ENCODE data around the gene PARVB.

PARVB gene

DNA sequence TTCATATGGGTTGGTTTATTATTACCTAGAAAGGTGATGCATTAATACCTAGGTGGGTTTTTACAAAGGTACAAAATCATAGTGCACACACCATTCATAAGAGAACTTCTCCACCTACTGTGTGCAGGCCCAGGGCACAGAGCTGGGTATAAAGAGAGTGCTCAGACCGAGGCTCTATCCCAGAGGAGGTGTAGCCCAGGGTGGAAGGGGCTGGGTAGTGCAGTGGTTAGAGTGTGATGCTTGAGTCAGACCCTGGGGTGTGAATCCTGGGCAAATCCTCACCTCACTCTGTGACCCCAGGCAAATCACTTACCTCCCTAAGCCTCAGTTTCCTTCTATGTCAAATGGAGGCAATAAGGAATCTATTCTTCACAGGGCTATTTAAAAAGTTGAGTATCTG, 188.8 kb downstream of the PARVB start:
- DNase-seq (ENCODE audit: low spot score), result no peak
- FAIRE-seq, result no peak

DNA sequence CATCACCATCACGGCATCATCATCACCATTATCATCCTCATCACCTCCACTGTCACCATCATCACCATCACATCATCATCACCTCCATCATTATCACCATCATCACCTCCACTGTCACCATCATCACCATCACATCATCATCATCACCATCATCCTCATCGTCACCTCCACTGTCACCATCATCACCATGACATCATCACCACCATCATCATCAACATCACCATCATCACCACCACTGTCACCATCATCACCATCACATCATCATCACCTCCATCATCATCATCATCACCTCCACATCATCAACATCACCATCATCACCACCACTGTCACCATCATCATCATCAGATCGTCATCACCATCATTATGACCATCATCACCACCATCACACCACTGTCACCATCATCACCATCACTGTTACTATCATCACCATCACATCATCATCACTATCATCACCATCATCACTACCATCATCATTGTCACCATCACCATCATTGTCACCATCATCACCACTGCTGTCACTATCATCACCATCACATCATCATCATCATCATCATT, 189.5 kb downstream of the PARVB start:
- DNase-seq (ENCODE audit: low spot score), result no peak
- no peak for FAIRE-seq

DNA sequence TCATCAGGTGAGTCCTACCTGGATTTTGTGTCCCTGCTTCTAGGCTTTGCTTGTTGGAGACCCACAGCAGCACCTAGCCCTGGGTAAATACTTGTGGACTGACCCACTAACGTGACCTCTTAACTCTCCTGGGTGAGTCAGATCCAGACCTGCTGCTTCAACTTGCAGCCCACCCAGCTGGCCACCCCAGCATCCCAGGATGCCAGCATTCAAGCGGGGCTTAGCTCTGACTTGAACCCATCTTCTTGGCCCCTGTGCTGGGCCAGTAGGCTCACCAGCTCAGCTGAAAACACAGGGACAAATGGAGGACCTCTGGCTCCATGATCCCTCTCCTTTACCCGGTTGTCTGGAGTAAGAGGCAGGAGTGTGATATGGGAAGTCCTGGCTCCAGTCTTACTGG, 190.1 kb downstream of the PARVB start:
- DNase-seq (ENCODE audit: low spot score) (no peak), FAIRE-seq (no peak)

DNA sequence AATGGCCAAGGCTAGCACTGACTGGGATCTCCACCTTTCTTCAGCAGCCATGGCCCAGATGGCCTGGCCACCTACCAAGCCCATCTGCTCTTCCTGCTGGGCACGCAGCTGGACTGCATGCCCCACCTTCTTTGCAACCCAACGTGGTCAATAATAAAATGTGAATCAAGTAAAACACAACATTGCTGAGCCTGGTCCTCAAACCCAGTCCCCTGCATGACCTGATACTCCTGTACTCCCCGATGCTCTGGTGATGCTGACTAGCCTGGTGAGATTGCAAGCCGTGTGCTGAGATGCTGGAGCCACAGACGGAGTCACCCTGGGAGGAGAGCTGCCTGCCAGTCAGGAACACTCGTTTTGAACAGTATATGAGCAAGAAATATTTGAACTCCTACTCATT, 190.7 kb downstream of the PARVB start:
- FAIRE-seq, result no peak
- DNase-seq (ENCODE audit: low spot score), result no peak

DNA sequence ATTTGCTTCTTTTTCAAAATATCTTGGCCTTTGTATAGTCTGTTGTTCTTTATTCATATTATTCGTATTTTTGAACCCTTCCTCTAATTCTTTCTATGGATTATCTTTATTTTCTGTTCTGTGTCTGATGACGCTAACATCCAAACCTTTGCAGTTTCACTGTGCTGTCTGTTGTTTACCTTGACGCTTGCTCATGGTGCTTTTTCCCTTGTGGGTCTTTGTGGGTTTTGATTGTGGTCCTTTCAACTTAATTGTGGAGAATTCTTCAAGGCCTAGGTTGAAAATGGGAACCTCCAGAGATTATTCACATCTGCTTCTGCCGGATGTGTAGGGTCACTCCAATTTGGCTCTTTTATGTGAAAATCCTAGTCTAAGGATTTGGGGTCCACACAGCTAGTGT, 191.2 kb downstream of the PARVB start:
- FAIRE-seq, result no peak

DNA sequence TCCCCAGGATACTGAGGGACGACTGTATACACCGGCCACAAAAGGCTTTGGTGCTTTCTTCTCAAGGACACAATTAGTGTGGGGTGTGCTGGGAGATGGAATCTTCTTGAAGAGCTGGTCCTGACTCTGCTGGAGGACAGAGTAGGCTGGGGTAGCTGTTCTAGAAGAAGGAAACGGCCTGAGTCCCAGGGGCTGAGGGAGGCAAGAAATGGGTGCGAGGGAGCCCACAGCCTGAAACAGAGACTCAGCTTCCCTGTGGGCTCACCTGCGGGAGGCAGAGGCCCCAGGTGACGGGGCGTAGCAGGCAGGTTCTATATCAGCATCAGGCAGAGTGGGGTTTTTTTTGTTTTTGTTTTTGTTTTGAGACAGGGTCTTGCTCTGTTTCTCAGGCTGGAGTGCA, 193.2 kb downstream of the PARVB start:
- DNase-seq (ENCODE audit: low spot score) (no peak), FAIRE-seq (no peak)

More for the DNA sequence above, 191.2 kb downstream of the PARVB start:
- DNase-seq (ENCODE audit: low spot score), result no peak

DNA sequence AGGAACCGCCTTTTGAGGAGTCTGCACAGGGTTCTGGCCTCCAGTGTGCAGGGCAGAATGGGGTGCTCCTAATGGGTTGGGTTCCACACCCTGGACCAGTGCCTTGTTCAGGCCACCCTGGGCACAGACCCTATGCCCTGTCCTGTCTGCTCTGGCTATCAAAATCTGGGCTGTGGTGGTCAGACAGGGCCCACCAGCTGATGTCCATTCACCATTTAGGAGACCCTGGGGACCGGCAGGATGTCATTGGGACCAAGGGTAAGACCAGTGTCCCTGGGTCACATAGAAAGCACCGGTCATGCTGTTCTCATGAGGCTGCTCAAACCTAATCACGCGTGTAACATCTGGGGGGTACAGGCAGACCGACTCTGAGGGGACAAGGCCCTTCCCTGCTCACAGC, 194.0 kb downstream of the PARVB start:
- no peak for FAIRE-seq
- DNase-seq (ENCODE audit: low spot score), result no peak

DNA sequence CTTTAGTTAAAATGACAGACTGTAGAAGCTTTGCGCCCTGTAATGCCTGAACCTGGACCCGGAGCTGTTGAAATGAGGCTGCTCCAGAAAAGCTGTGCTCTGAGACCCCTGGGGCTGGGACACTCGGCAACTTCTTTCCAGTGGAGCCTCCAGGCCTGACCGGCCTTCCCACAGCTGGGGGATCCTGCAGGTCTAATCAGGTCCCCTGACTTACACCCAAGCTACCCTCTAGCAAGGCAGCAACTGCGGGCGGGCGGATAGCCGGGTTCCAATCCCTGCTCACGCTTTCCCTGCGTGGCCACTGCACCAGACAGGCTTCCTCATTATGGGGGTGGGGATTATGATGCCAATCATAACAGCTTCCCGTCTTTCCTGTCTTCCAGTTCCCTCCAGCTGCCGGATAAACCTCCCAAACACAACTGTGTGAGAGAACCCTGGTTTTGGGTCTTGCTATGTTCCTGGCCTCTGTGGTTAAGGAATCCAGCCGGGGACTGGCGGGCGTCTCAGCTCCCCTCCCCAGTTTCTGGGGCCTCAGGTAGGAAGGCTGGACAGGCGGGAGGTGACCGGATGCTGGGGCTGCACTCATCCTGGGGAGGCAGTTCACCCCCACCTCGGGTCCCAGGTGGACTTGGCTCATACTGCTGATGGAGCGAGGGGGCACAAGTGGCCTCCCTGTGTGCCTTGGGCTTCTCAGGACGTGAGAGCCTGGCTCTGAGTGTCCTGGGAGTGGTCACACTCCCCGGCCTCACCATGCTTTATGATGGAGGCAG, 195.2 kb downstream of the PARVB start:
- no peak for DNase-seq (ENCODE audit: low spot score)
- FAIRE-seq, result no peak

DNA sequence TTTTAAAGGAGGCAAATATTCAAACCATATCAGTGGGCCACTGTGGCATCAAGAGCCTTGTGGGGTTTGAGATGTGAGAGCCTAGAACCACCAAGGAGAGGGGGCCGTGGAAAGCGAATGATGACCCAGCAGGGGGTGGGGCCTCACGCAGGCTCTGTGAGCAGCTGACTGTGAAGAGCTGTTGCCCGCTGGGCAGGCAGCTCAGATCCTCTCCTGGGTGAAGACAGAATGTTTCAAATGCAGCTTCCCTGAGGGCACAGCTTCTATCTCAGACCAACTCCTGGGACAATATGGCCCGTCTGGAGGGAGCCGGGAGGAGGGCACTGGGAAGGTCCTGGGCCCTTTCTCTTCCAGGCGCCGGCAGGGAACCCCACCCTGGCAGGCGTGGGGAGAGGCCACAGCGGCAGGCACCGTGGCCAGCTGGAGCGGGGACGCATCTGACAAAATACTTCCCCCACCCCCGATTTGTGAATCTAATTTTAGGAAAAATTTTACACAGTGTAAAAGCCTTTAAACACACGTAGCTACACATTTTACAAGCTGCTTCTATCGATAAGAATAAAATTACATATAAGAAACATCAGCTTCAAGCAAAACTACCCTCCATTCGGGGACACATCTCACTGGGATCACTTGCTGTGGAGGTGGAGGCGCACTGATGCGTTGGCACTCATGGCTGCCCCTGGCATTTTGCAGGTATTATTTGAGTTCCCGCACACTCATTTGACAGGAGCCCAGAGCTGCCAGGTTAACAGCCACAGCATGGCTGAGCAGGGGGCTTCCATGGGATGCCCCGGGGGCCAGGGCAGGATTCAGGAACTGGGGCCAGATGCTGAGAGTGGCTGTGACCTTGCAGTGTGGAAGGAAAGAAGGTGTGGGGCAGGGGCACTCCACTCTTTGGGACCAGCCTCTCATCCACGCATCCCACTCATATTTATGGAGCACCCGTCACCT, 196.9 kb downstream of the PARVB start:
- FAIRE-seq, result no peak
- no peak for DNase-seq (ENCODE audit: low spot score)

DNA sequence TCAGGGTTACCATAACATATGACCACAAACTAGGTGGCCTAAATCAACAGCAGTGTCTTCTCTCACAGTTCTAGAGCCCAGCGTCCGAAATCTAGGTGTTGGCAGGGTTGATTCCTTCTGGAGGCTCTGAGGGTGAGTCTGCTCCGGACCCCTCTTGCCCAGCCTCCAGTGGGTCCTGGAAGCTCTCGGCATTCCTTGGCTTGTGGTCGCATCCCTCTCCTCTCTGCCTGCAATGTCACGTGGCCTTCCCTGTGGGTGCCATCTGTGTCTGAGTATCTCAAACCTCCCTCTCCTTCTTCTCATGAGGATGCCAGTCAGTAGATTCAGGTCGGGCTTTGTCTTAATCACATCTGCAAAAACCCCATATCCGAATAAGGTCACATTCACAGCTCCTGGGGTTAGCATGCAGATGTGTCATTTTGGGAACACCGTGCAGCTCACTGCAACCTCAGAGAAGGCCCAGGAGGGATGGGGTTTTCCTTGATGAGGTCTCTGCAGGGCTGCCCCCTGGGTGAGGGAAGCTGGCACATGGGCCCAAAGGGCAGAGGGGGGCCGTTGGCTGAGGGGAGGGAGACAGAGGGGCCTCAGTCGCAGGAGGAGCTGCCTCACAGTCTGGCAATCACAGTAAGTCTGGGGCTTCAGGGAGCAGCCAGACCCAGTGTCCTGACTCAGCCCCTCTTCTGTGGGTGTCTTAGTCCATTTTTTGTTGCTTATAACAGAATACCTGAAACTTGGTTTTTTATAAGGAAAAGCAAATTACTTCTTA, 197.8 kb downstream of the PARVB start:
- DNase-seq (ENCODE audit: low spot score) (no peak), FAIRE-seq (no peak)

Data from RCC 7860 (cell line).